Measurements from ENCODE around the gene LYPD8.

Gene LYPD8

GRCh38 chr1:248739572-248740205, 15.9 kb downstream of the LYPD8 start (continued):
- no peak for TF ChIP-seq ZNF37A (tag by site-specific recombination; IDR thresholded peaks at IDR 0.05)

- CTCF ChIA-PET = no interaction called here
- Histone ChIP-seq H3K4me1 (ENCODE audit: control insufficient read depth, insufficient read depth, low read length) (no peaks in the 10 kb centered on the region), H3K4me3 (ENCODE audit: low read depth, low read length) (no peak overlapping the region), H3K27ac (ENCODE audit: extremely low read depth, low read depth, low read length) (no peak overlapping the region), H3K36me3 (ENCODE audit: control insufficient read depth in 2 of 2, insufficient read depth in 1 of 2, low read length in 2 of 2) (no peaks in the 10 kb centered on the region), H3K9me3 (ENCODE audit: control insufficient read depth, insufficient read depth, low read depth, low read length) (no peaks in the 10 kb centered on the region)
- POLR2A ChIA-PET = no interaction called here
- TF ChIP-seq ZNF544 (tag by site-specific recombination; IDR thresholded peaks at IDR 0.05) (no peak), ZIC2 (tag by site-specific recombination; IDR thresholded peaks at IDR 0.05) (no peak), ZNF677 (tag by site-specific recombination; IDR thresholded peaks at IDR 0.05) (no peak), ZNF114 (tag by site-specific recombination; IDR thresholded peaks at IDR 0.05) (no peak)
These were observed 18.1 kb downstream of the LYPD8 start for GRCh38 chr1:248737457-248737856.

- Histone ChIP-seq H3K4me1 (ENCODE audit: control insufficient read depth, insufficient read depth, low read length) (no peaks in the 10 kb centered on the region), H3K27ac (ENCODE audit: extremely low read depth, low read depth, low read length) (no peak overlapping the region), H3K4me3 (ENCODE audit: low read depth, low read length) (no peak overlapping the region), H3K36me3 (ENCODE audit: control insufficient read depth in 2 of 2, insufficient read depth in 1 of 2, low read length in 2 of 2) (no peaks in the 10 kb centered on the region), H3K9me3 (ENCODE audit: control insufficient read depth, insufficient read depth, low read depth, low read length) (no peaks in the 10 kb centered on the region)
- CTCF ChIA-PET = no interaction called here
- POLR2A ChIA-PET = no interaction called here
- TF ChIP-seq TSHZ1 (tag by site-specific recombination; IDR thresholded peaks at IDR 0.05; ENCODE audit: borderline replicate concordance) (no peak), ZFP41 (tag by site-specific recombination; IDR thresholded peaks at IDR 0.05; ENCODE audit: borderline replicate concordance) (no peak), ZNF341 (tag by site-specific recombination; IDR thresholded peaks at IDR 0.05; ENCODE audit: low read depth) (no peak)
These were observed 18.6 kb downstream of the LYPD8 start for GRCh38 chr1:248736977-248737376.

GRCh38 chr1:248733566-248733965, 22.0 kb downstream of the LYPD8 start:
- no peak overlapping the region for H3K4me3 ChIP-seq (ENCODE audit: low read depth, low read length)
- H3K4me1 ChIP-seq (ENCODE audit: control insufficient read depth, insufficient read depth, low read length) = no peaks in the 10 kb centered on the region
- H3K27ac ChIP-seq (ENCODE audit: extremely low read depth, low read depth, low read length) = no peak overlapping the region
- ChIA-PET POLR2A (no interaction called here), CTCF (no interaction called here)
- TF ChIP-seq ZNF214 (tag by site-specific recombination; IDR thresholded peaks at IDR 0.05; ENCODE audit: borderline replicate concordance) = no peak
- peak; percentile 30; the same call in 1 of the 2 replicates for TF ChIP-seq EGR2 (tag by site-specific recombination; IDR thresholded peaks at IDR 0.05; ENCODE audit: low read depth)
- no peaks in the 10 kb centered on the region for H3K36me3 ChIP-seq (ENCODE audit: control insufficient read depth in 2 of 2, insufficient read depth in 1 of 2, low read length in 2 of 2)
- H3K9me3 ChIP-seq (ENCODE audit: control insufficient read depth, insufficient read depth, low read depth, low read length) = no peaks in the 10 kb centered on the region

- CTCF ChIA-PET = no interaction called here
- Histone ChIP-seq H3K4me1 (ENCODE audit: control insufficient read depth, insufficient read depth, low read length) (no peaks in the 10 kb centered on the region), H3K36me3 (ENCODE audit: control insufficient read depth in 2 of 2, insufficient read depth in 1 of 2, low read length in 2 of 2) (no peaks in the 10 kb centered on the region), H3K4me3 (ENCODE audit: low read depth, low read length) (no peak overlapping the region), H3K9me3 (ENCODE audit: control insufficient read depth, insufficient read depth, low read depth, low read length) (no peaks in the 10 kb centered on the region), H3K27ac (ENCODE audit: extremely low read depth, low read depth, low read length) (no peak overlapping the region)
- TF ChIP-seq ZNF274 (IDR thresholded peaks at IDR 0.05; ENCODE audit: low read length) (no peak), ZNF274 (tag by site-specific recombination; IDR thresholded peaks at IDR 0.05; ENCODE audit: borderline replicate concordance) (no peak), ZFHX2 (tag by site-specific recombination; conservative IDR thresholded peaks at IDR 0.05) (no peak), ZNF169 (tag by site-specific recombination; IDR thresholded peaks at IDR 0.05) (no peak), ZBTB48 (tag by site-specific recombination; IDR thresholded peaks at IDR 0.05) (no peak), ZNF155 (tag by site-specific recombination; IDR thresholded peaks at IDR 0.05) (no peak), ZNF704 (tag by site-specific recombination; IDR thresholded peaks at IDR 0.05) (no peak), KLF16 (tag by site-specific recombination; IDR thresholded peaks at IDR 0.05) (no peak), ZBTB6 (tag by site-specific recombination; IDR thresholded peaks at IDR 0.05) (no peak)
- POLR2A ChIA-PET = no interaction called here
These were observed 24.8 kb downstream of the LYPD8 start for GRCh38 chr1:248730507-248731335.
